SK-N-SH treated with all-trans-retinoic acid at 6 μM for 48 hours (cell line): ENCODE results near the gene PSMA7.

Experiments used
- ESRRG ChIP-seq: fragments of 250-450 bp; sonication (Bioruptor Pico); IDR thresholded peaks from 2 replicates; pipeline ENCODE4 v1.6.1; 2021; ENCODE audit warnings: mild to moderate bottlenecking
- POU6F1 ChIP-seq: fragments of 250-450 bp; sonication (Bioruptor Pico); IDR thresholded peaks from 2 replicates; pipeline ENCODE4 v1.8.0; 2021; ENCODE audit warnings: low read depth, mild to moderate bottlenecking, moderate library complexity, borderline replicate concordance
- SNAI2 ChIP-seq: fragments of 250-450 bp; sonication (Bioruptor Pico); IDR thresholded peaks from 2 replicates; pipeline ENCODE4 v1.5.0; 2020; ENCODE audit warnings: mild to moderate bottlenecking, moderate library complexity
- ZC3H10 ChIP-seq: fragments of 250-450 bp; sonication (Bioruptor Pico); IDR thresholded peaks from 2 replicates; pipeline ENCODE4 v1.5.1; 2021; ENCODE audit warnings: mild to moderate bottlenecking, moderate library complexity
- ZFP3 ChIP-seq: fragments of 250-450 bp; sonication (Bioruptor Pico); IDR thresholded peaks from 2 replicates; pipeline ENCODE4 v1.5.0; 2020; ENCODE audit warnings: mild to moderate bottlenecking, moderate library complexity
- ZFP30 ChIP-seq: fragments of 450-650 bp; formaldehyde crosslinking; IDR thresholded peaks from 2 replicates; pipeline ENCODE4 v1.5.0; 2022; ENCODE audit warnings: mild to moderate bottlenecking, moderate library complexity
- TF ChIP-seq, protein P1 (sequence below): fragments of 250-450 bp; sonication (Bioruptor Pico); IDR thresholded peaks from 2 replicates; pipeline ENCODE4 v1.8.0; 2020; ENCODE audit warnings: mild to moderate bottlenecking, moderate library complexity, borderline replicate concordance
- TF ChIP-seq, protein P2 (sequence below): fragments of 250-450 bp; sonication (Bioruptor Pico); IDR thresholded peaks from 2 replicates; pipeline ENCODE4 v1.5.1; 2021; ENCODE audit warnings: mild to moderate bottlenecking, moderate library complexity

DNA sequence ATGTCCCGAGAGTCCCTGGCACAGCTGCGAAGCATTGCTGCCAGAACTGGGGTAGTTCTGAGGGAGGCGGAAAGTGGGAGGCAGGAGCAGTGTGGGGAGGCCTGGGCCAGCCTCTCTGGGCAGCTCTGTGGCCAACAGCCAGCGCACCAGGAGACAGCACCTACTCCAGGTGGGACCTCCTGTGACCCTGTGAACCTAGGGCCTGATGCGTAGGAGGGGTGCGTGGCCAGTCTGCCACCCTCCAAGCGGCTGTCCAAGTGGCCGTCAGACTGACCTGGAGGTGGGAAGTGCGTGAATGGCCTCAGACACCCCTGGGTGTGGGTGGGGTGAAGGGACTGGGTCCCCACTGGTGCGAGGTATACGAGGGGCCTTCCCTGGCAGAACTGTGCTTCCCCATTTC, 15.9 kb upstream of the PSMA7 start:
- TF ChIP-seq, protein P1, sequence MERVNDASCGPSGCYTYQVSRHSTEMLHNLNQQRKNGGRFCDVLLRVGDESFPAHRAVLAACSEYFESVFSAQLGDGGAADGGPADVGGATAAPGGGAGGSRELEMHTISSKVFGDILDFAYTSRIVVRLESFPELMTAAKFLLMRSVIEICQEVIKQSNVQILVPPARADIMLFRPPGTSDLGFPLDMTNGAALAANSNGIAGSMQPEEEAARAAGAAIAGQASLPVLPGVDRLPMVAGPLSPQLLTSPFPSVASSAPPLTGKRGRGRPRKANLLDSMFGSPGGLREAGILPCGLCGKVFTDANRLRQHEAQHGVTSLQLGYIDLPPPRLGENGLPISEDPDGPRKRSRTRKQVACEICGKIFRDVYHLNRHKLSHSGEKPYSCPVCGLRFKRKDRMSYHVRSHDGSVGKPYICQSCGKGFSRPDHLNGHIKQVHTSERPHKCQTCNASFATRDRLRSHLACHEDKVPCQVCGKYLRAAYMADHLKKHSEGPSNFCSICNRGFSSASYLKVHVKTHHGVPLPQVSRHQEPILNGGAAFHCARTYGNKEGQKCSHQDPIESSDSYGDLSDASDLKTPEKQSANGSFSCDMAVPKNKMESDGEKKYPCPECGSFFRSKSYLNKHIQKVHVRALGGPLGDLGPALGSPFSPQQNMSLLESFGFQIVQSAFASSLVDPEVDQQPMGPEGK = no peak
- TF ChIP-seq ZC3H10 (CRISPR knock-in tag) (no peak), ZFP3 (CRISPR knock-in tag) (no peak), POU6F1 (CRISPR knock-in tag) (no peak), SNAI2 (CRISPR knock-in tag) (no peak), ESRRG (CRISPR knock-in tag) (no peak), ZFP30 (no peak)
- TF ChIP-seq, protein P2, sequence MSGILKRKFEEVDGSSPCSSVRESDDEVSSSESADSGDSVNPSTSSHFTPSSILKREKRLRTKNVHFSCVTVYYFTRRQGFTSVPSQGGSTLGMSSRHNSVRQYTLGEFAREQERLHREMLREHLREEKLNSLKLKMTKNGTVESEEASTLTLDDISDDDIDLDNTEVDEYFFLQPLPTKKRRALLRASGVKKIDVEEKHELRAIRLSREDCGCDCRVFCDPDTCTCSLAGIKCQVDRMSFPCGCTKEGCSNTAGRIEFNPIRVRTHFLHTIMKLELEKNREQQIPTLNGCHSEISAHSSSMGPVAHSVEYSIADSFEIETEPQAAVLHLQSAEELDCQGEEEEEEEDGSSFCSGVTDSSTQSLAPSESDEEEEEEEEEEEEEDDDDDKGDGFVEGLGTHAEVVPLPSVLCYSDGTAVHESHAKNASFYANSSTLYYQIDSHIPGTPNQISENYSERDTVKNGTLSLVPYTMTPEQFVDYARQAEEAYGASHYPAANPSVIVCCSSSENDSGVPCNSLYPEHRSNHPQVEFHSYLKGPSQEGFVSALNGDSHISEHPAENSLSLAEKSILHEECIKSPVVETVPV (CRISPR knock-in tag) = no peak
